PC-3 (cell line): ENCODE measurements around the gene MOCS1.

Experiments used
- CTCF ChIP-seq: fragments of 300-600 bp; sonication (generic); conservative IDR thresholded peaks from 2 replicates; pipeline ENCODE4 v1.5.1; 2017; ENCODE audit warnings: antibody characterized with exemption, low read depth, mild to moderate bottlenecking, low read length
- EZH2phosphoT487 ChIP-seq: fragments of 300-600 bp; sonication (generic); IDR thresholded peaks from 2 replicates; pipeline ENCODE4 v1.6.1; 2018; ENCODE audit warnings: mild to moderate bottlenecking, antibody characterized with exemption, low read length, borderline replicate concordance

- TF ChIP-seq CTCF (no peak), EZH2phosphoT487 (no peak)
Measured at GRCh38 chr6:39922821-39923220, 11.4 kb downstream of the MOCS1 start.
